T-helper 2 cell treated with Interferon-gamma antibody and Interleukin-4, amounts not matched to agents 100 ng/mL and 5 ng/mL, for 36 hours (primary cell): ENCODE data around the gene FGF23. TPM values are rescaled to one million over a fixed set of nuclear protein-coding genes. Genes with fewer than 3 reads are reported as not detected.
"Not testable (repeated sequence)": the region's sequence is repeated elsewhere in the genome, so short reads cannot be mapped to it uniquely, and the experiment has no call there.

Experiments used
- intact Hi-C: fragments of 100-400 bp; cut with micrococcal nuclease; formaldehyde crosslinking; loops from one replicate; pipeline ENCODE4 v1.15.1; 2023
- total RNA-seq: library from RNA; stranded (reverse); gene quantifications from 2 replicates; pipeline ENCODE4 v1.2.3, GENCODE V29; 2022

The FGF23 gene
- total RNA-seq, result not detected in 2 replicates

GRCh38 chr12:4379405-4379804 lies at the start of gene FGF23:
TSS of gene FGF23 (minus strand) at chr12:4379712. CDS start at chr12:4379582, 130 bp downstream.
- intact Hi-C loops, result no loop called here

GRCh38 chr12:4424422-4424821 lies 44.9 kb upstream of the FGF23 start:
- intact Hi-C loops, result loop anchor here (5.0 kb wide), 1 partner anchor 83 kb away; no protein-coding TSS in a partner anchor

GRCh38 chr12:4423528-4424195 lies 44.1 kb upstream of the FGF23 start:
- intact Hi-C loops, result loop anchor here (5.0 kb wide), 1 partner anchor 84 kb away; no protein-coding TSS in a partner anchor

- intact Hi-C loops, result loop anchor here (5.0 kb wide), 1 partner anchor 84 kb away; no protein-coding TSS in a partner anchor
These were observed 43.5 kb upstream of the FGF23 start for GRCh38 chr12:4422985-4423384.

- intact Hi-C loops, result loop anchor here (1.0 to 5.0 kb wide), 2 partner anchors 86 to 106 kb away; no protein-coding TSS in a partner anchor
These were observed 42.1 kb upstream of the FGF23 start for GRCh38 chr12:4421590-4422031.

- intact Hi-C loops, result loop anchor here (5.0 kb wide), 1 partner anchor 87 kb away; no protein-coding TSS in a partner anchor
These were observed 40.7 kb upstream of the FGF23 start for GRCh38 chr12:4420138-4420670.

- intact Hi-C loops, result no loop called here
These were observed 39.4 kb upstream of the FGF23 start for GRCh38 chr12:4418913-4419312.

GRCh38 chr12:4417936-4418335 lies 38.4 kb upstream of the FGF23 start:
- intact Hi-C loops, result no loop called here

- intact Hi-C loops, result no loop called here
These were observed 37.9 kb upstream of the FGF23 start for GRCh38 chr12:4417455-4417854.

GRCh38 chr12:4416276-4416675 lies 36.8 kb upstream of the FGF23 start:
- intact Hi-C loops, result no loop called here

- intact Hi-C loops, result no loop called here
These were observed 33.0 kb upstream of the FGF23 start for GRCh38 chr12:4412465-4412864.

- intact Hi-C loops, result no loop called here
These were observed 32.5 kb upstream of the FGF23 start for GRCh38 chr12:4412056-4412455.

- intact Hi-C loops, result no loop called here
These were observed 27.6 kb upstream of the FGF23 start for GRCh38 chr12:4407136-4407535.

- intact Hi-C loops, result not testable (repeated sequence)
These were observed 25.5 kb upstream of the FGF23 start for GRCh38 chr12:4404877-4405637.

GRCh38 chr12:4402996-4403395 lies 23.5 kb upstream of the FGF23 start:
- intact Hi-C loops, result no loop called here

GRCh38 chr12:4401117-4401516 lies 21.6 kb upstream of the FGF23 start:
- intact Hi-C loops, result no loop called here

- intact Hi-C loops, result no loop called here
These were observed 16.3 kb upstream of the FGF23 start for GRCh38 chr12:4395818-4396217.

GRCh38 chr12:4393211-4393610 lies 13.7 kb upstream of the FGF23 start:
- intact Hi-C loops, result no loop called here

- intact Hi-C loops, result no loop called here
These were observed 12.8 kb upstream of the FGF23 start for GRCh38 chr12:4392223-4392742.

- intact Hi-C loops, result no loop called here
These were observed 9.2 kb upstream of the FGF23 start for GRCh38 chr12:4388662-4389061.

- intact Hi-C loops, result no loop called here
These were observed 8.5 kb upstream of the FGF23 start for GRCh38 chr12:4388032-4388431.

- intact Hi-C loops, result no loop called here
These were observed 8.1 kb upstream of the FGF23 start for GRCh38 chr12:4387607-4388006.
